Neural crest cell (in vitro differentiated cells): ENCODE results near the gene CDK14. TPM values are rescaled to one million over a fixed set of nuclear protein-coding genes. Genes with fewer than 3 reads are reported as not detected.

Source experiments
- DNase-seq: peaks from one replicate; pipeline ENCODE4 v3.0.0; 2021; ENCODE audit warnings: low read depth, mixed read lengths, low spot score
- H3K27ac Mint-ChIP-seq: one replicate; pipeline ENCODE4 v1.8.0; 2021; ENCODE audit warnings: mild to moderate bottlenecking, mixed read lengths; ENCODE audit not compliant: unreplicated experiment
- H3K27me3 Mint-ChIP-seq: 2 replicates; pipeline ENCODE4 v1.8.0; 2021; ENCODE audit warnings: low read depth, mild to moderate bottlenecking, mixed read lengths
- H3K36me3 Mint-ChIP-seq: 2 replicates; pipeline ENCODE4 v1.8.0; 2021; ENCODE audit warnings: low read depth, mild to moderate bottlenecking, mixed read lengths
- H3K4me1 Mint-ChIP-seq: 2 replicates; pipeline ENCODE4 v1.8.0; 2021; ENCODE audit warnings: mixed read lengths
- H3K4me3 Mint-ChIP-seq: one replicate; pipeline ENCODE4 v1.8.0; 2021; ENCODE audit warnings: mild to moderate bottlenecking, mixed read lengths
- H3K9me3 Mint-ChIP-seq: 2 replicates; pipeline ENCODE4 v1.8.0; 2021; ENCODE audit warnings: mixed read lengths
- CTCF ChIP-seq: fragments of 200-600 bp; sonication (generic); conservative IDR thresholded peaks from 2 replicates; pipeline ENCODE4 v1.5.0; 2021; ENCODE audit warnings: antibody characterized with exemption, mild to moderate bottlenecking
- total RNA-seq: library from RNA; stranded (reverse); gene quantifications from 2 replicates; pipeline ENCODE4 v1.2.1, GENCODE V29; 2021

Gene CDK14
- total RNA-seq, 1 donor from 2014 or later = 49.6 TPM

GRCh38 chr7:90677486-90678404 is 81.6 kb downstream of the CDK14 start:
- no peaks in the 10 kb centered on the region for H3K9me3 Mint-ChIP-seq
- DNase-seq = no peak

GRCh38 chr7:90678986-90679385 is 82.9 kb downstream of the CDK14 start:
- DNase-seq = no peak
- Mint-ChIP-seq H3K4me1 (peaks cover 29% of the 10 kb centered on the region), H3K27ac (no peak overlapping the region), H3K36me3 (no peaks in the 10 kb centered on the region), H3K9me3 (no peaks in the 10 kb centered on the region), H3K27me3 (no peaks in the 10 kb centered on the region), H3K4me3 (no peak overlapping the region)
- TF ChIP-seq CTCF = no peak

More at GRCh38 chr7:90677486-90678404, 81.6 kb downstream of the CDK14 start:
- Mint-ChIP-seq H3K4me1 (peaks cover 29% of the 10 kb centered on the region), H3K4me3 (no peak overlapping the region), H3K36me3 (no peaks in the 10 kb centered on the region), H3K27ac (peak overlapping the region; percentile 4), H3K27me3 (no peaks in the 10 kb centered on the region)
- no peak for TF ChIP-seq CTCF

- peaks cover 29% of the 10 kb centered on the region for H3K4me1 Mint-ChIP-seq
- no peak overlapping the region for H3K4me3 Mint-ChIP-seq
- H3K27ac Mint-ChIP-seq = no peak overlapping the region
- no peaks in the 10 kb centered on the region for H3K27me3 Mint-ChIP-seq
- H3K9me3 Mint-ChIP-seq = no peaks in the 10 kb centered on the region
- no peak for TF ChIP-seq CTCF
- no peak for DNase-seq
- no peaks in the 10 kb centered on the region for H3K36me3 Mint-ChIP-seq
These were observed 84.4 kb downstream of the CDK14 start for GRCh38 chr7:90680484-90680883.

GRCh38 chr7:90681336-90682022 is 85.4 kb downstream of the CDK14 start:
- H3K9me3 Mint-ChIP-seq = no peaks in the 10 kb centered on the region
- no peaks in the 10 kb centered on the region for H3K36me3 Mint-ChIP-seq
- no peak for DNase-seq
- no peak for TF ChIP-seq CTCF
- no peak overlapping the region for H3K27ac Mint-ChIP-seq
- no peaks in the 10 kb centered on the region for H3K27me3 Mint-ChIP-seq
- H3K4me3 Mint-ChIP-seq = no peak overlapping the region
- peaks cover 30% of the 10 kb centered on the region for H3K4me1 Mint-ChIP-seq

- Mint-ChIP-seq H3K36me3 (peaks cover under 1% of the 10 kb centered on the region), H3K27me3 (no peaks in the 10 kb centered on the region), H3K4me3 (no peak overlapping the region), H3K4me1 (peaks cover 10% of the 10 kb centered on the region), H3K9me3 (no peaks in the 10 kb centered on the region), H3K27ac (no peak overlapping the region)
- no peak for TF ChIP-seq CTCF
- DNase-seq = no peak
These were observed 90.0 kb downstream of the CDK14 start for GRCh38 chr7:90686146-90686545.
